ENCODE measurements around the gene SNRK. TPM values are rescaled to one million over a fixed set of nuclear protein-coding genes. Genes with fewer than 3 reads are reported as not detected.
A peak's percentile ranks its signal among the peaks of the same experiment; 100 is the strongest.
"Not testable (repeated sequence)": the region's sequence is repeated elsewhere in the genome, so short reads cannot be mapped to it uniquely, and the experiment has no call there.

Gene SNRK
- total RNA-seq, 4 donors from 2014 or later = 30.7 to 50.4 (median 45.8) TPM

DNA sequence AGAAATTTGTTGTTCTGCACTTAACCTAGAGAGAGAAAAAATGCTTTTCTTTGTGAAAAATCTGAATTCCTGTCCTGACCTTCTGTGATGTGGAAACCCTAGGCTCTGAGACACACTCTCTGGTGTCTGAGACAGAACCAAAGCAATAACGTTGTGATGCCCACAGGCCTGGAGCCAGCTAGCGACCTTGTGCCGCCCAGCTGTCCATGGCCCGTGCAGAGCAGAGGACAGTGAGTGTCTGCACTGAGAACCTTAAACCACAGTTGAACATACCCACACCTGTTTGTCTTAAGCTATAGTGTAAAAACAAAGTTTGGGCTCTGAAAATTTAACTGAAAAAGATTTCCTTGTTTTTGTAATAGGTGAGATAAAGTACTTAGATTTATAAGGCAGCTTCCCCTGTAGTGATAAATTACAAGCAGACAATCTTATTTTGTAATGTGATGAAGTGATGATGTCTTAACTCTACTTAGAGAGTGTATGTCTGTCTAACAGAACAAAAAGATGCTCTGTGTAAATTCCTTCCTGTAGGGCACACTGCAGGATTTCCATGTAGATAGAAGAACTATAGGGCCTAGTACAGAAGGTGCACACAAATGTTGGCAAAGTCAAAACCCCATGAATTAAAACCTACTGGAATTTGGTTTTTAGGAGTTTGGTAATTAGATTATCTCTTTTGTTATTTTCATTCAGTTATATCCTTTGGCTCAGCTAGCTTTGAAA, 62.7 kb downstream of the SNRK start:
- Histone ChIP-seq H3K4me1 (peaks cover 0 to 5% (median 0%) of the 10 kb centered on the region in 4 donors), H3K36me3 (peaks cover 32 to 76% (median 66%) of the 10 kb centered on the region in 4 donors), H3K27me3 (no peaks in the 10 kb centered on the region), H3K27ac (replicated peaks in 1 of 4) (no peak overlapping the region), H3K9me3 (peaks cover 0 to 21% (median 16%) of the 10 kb centered on the region in 4 donors), H3K4me3 (no peak overlapping the region)
- WGBS = 86% methylated on average over 4 of the region's 4 CpGs
- DNase-seq (ENCODE audit: extremely low spot score) = no peak
- TF ChIP-seq, protein P1, sequence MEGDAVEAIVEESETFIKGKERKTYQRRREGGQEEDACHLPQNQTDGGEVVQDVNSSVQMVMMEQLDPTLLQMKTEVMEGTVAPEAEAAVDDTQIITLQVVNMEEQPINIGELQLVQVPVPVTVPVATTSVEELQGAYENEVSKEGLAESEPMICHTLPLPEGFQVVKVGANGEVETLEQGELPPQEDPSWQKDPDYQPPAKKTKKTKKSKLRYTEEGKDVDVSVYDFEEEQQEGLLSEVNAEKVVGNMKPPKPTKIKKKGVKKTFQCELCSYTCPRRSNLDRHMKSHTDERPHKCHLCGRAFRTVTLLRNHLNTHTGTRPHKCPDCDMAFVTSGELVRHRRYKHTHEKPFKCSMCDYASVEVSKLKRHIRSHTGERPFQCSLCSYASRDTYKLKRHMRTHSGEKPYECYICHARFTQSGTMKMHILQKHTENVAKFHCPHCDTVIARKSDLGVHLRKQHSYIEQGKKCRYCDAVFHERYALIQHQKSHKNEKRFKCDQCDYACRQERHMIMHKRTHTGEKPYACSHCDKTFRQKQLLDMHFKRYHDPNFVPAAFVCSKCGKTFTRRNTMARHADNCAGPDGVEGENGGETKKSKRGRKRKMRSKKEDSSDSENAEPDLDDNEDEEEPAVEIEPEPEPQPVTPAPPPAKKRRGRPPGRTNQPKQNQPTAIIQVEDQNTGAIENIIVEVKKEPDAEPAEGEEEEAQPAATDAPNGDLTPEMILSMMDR (IDR thresholded peaks at IDR 0.05) = no peak
- no peak for TF ChIP-seq POLR2A (IDR thresholded peaks at IDR 0.05; ENCODE audit: low read depth)
- no peak for TF ChIP-seq EP300 (IDR thresholded peaks at IDR 0.05)
- no peak for TF ChIP-seq POLR2AphosphoS5 (IDR thresholded peaks at IDR 0.05)
- intact Hi-C loops (cut with DNase I) = no loop called here

DNA sequence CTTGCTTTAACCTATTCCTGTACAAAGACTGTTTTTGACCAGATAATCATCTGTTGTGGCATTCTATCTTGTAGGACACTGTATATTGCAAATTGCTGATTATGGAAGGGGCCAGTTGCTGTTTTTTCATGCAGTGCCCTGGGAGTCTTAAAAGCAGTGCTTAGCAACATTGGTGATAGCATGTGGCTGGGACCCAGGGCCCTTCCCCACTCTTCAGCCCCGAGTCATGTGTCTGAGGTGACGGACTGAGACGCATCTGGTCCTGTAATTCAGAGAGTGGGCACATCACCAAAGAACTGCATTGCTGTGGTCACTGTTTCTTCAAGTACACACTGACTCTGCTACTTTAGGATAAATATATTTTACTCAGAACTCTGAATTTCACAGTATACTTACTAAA, 63.4 kb downstream of the SNRK start:
- Histone ChIP-seq H3K27ac (replicated peaks in 1 of 4) (no peak overlapping the region), H3K27me3 (no peaks in the 10 kb centered on the region), H3K4me3 (no peak overlapping the region), H3K4me1 (peaks cover 0 to 5% (median 0%) of the 10 kb centered on the region in 4 donors), H3K36me3 (peaks cover 27 to 70% (median 60%) of the 10 kb centered on the region in 4 donors), H3K9me3 (peaks cover 0 to 28% (median 20%) of the 10 kb centered on the region in 4 donors)
- TF ChIP-seq POLR2A (IDR thresholded peaks at IDR 0.05; ENCODE audit: low read depth) (no peak), POLR2AphosphoS5 (IDR thresholded peaks at IDR 0.05) (no peak), EP300 (IDR thresholded peaks at IDR 0.05) (no peak)
- TF ChIP-seq, protein P1 (IDR thresholded peaks at IDR 0.05) = no peak
- WGBS = 94% methylated on average over 3 of the region's 3 CpGs
- no peak for DNase-seq (ENCODE audit: extremely low spot score)
- intact Hi-C loops (cut with DNase I) = no loop called here

DNA sequence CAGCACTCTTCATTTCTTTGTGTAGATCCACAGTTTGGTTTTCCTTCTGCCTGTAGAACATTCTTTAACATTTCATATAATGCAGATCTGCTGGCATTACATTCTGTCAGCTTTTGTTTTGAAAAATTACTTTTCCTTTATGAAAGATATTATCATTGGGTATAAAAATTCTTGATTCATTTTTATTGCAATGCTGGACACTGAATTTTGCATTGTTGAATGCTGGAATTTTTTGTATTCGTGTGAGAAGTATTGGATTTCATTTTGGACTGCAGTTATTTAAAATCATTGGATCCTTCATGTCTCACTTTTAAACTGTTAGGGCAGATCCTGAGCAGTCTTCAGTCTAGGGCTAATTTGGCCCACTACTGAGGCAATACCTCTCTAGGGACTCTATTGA, 67.1 kb downstream of the SNRK start:
- no peaks in the 10 kb centered on the region for H3K27me3 ChIP-seq
- intact Hi-C loops (cut with DNase I) = no loop called here
- H3K9me3 ChIP-seq = peaks cover 0 to 45% (median 30%) of the 10 kb centered on the region in 4 donors
- no peak for DNase-seq (ENCODE audit: extremely low spot score)
- no peak overlapping the region for H3K4me3 ChIP-seq
- TF ChIP-seq EP300 (IDR thresholded peaks at IDR 0.05) (no peak), POLR2AphosphoS5 (IDR thresholded peaks at IDR 0.05) (no peak), POLR2A (IDR thresholded peaks at IDR 0.05; ENCODE audit: low read depth) (no peak)
- TF ChIP-seq, protein P1 (IDR thresholded peaks at IDR 0.05) = no peak
- peaks cover 7 to 35% (median 29%) of the 10 kb centered on the region in 4 donors for H3K36me3 ChIP-seq
- no peaks in the 10 kb centered on the region for H3K4me1 ChIP-seq
- H3K27ac ChIP-seq (replicated peaks in 1 of 4) = no peak overlapping the region
- 94% methylated on average over 1 of the region's 1 CpG for WGBS

DNA sequence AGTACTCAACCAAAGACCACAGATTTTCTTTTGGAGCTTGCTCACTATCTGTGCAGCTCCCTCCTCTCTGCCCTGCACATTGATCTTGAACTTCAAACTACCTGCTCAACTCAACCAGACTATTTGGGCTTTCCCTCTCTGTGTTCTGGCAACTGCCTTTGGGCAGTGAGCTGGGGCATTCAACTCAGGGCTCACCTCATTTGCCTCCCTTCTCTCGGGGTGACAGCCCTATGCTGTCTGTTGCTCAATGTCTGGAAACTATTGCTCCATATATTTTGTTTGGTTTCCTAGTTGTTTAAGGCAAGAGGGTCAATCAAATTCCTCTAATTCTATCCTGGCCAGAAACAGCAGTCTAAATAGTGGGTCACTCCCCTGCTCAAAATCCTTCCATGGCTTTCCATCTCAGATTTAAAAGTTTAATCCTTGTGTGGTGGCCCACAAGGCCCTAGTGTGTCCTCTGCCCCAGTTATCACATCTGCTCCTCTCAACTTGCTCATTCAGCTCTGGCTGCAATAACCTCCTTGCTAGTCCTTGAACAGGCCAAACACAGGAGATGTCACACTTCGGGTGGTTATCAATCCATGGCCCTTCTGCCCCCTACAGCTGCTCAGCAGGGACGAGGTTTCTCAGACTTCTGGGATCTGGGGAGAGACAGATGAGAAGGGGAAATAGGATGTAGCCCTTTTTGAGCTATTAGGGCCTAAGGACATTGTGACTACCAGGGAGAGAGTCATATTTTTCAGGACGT, 67.8 kb downstream of the SNRK start:
- 79% methylated on average over 4 of the region's 4 CpGs for WGBS
- DNase-seq (ENCODE audit: extremely low spot score) = peak; percentile 31
- Histone ChIP-seq H3K36me3 (peaks cover under 1 to 28% (median 22%) of the 10 kb centered on the region in 4 donors), H3K4me3 (no peak overlapping the region), H3K4me1 (no peaks in the 10 kb centered on the region), H3K27ac (replicated peaks in 1 of 4) (no peak overlapping the region), H3K9me3 (peaks cover 0 to 45% (median 30%) of the 10 kb centered on the region in 4 donors), H3K27me3 (no peaks in the 10 kb centered on the region)
- no peak for TF ChIP-seq POLR2A (IDR thresholded peaks at IDR 0.05; ENCODE audit: low read depth)
- TF ChIP-seq POLR2AphosphoS5 (IDR thresholded peaks at IDR 0.05) = no peak
- intact Hi-C loops (cut with DNase I) = no loop called here

DNA sequence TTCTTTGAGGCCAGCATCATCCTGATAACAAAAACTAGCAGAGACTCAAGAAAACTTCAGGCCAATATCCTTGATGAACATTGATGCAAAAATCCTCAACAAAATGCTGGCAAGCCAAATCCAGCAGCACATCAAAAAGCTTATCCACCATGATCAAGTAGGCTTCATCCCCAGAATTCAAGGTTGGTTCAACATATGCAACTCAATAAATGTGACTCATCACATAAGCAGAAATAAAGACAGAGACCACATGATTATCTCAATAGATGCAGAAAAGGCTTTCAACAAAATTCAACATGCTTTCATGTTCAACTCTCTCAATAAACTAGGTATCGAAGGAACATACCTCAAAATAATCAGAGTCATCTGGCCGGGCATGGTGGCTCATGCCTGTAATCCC, 69.7 kb downstream of the SNRK start:
- intact Hi-C loops (cut with DNase I); H3K27me3 ChIP-seq: not testable (repeated sequence)
- H3K9me3 ChIP-seq = peaks cover 0 to 45% (median 30%) of the 10 kb centered on the region in 4 donors

More for the DNA sequence above, 69.7 kb downstream of the SNRK start:
- H3K4me1 ChIP-seq; H3K36me3 ChIP-seq; H3K27ac ChIP-seq (replicated peaks in 1 of 4); H3K4me3 ChIP-seq: not testable (repeated sequence)
- DNase-seq (ENCODE audit: extremely low spot score) = peak; percentile 57
- 97% methylated on average over 2 of the region's 2 CpGs for WGBS

Measured in esophagus muscularis mucosa (tissue), 4 donors.